Right lung (tissue), 5 donors: ENCODE results near the gene CUEDC1. TPM values are rescaled to one million over a fixed set of nuclear protein-coding genes. Genes with fewer than 3 reads are reported as not detected.
A peak's percentile ranks its signal among the peaks of the same experiment; 100 is the strongest.

ENCODE experiments used
- DNase-seq, 2 donors: peaks; one replicate each; pipeline ENCODE4 v3.0.0-alpha.2; 2013
- polyA plus RNA-seq, 5 donors: library from polyadenylated mRNA; unstranded; fragments of 120-200 nt; gene quantifications; one replicate each; pipeline versions ENCODE4 v1.2.1 to v1.2.3, GENCODE V29; 2013; ENCODE audit warnings: inconsistent platforms in 1 of 5, low replicate concordance in 1 of 5; ENCODE audit not compliant: insufficient read length in 5 of 5, insufficient read depth in 1 of 5

Gene CUEDC1
- polyA plus RNA-seq, 5 donors, result 35.9 to 51.1 (median 37.9) TPM

GRCh38 chr17:57839571-57839923, 115.7 kb downstream of the CUEDC1 start:
- no peak for DNase-seq

DNA sequence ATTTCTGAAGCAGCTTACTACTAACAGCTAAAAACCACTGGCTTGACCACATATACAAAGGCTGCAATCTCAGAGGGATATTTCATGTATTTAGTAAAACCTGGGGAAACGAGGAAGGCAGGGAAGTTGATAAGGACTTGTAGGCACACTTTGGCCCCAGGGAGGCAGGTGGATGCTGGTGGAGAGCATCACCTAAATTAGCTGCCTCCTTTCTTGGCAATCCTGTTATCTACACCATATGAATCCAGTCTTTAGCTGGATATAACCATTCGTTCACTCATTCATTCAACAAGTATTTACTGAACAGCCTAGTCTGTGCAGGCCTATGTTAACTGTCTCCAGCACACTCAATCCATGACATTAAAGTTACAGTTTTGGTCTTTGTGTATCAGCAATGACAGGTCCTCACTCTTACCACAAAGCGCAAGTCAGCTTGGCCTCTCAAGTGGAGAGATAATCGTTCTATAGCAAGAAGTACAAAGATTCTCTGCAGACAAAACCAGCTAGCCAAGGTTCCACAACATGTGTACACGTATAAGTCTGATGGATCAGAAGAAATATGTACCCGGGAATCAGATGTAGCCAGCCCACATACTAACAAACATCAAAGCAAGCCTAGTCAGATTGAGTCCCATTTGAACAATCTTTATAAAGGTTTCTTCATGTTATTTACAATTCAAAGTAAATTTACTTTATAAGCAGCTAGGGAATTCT, 116.2 kb downstream of the CUEDC1 start:
- DNase-seq, result no peak

DNA sequence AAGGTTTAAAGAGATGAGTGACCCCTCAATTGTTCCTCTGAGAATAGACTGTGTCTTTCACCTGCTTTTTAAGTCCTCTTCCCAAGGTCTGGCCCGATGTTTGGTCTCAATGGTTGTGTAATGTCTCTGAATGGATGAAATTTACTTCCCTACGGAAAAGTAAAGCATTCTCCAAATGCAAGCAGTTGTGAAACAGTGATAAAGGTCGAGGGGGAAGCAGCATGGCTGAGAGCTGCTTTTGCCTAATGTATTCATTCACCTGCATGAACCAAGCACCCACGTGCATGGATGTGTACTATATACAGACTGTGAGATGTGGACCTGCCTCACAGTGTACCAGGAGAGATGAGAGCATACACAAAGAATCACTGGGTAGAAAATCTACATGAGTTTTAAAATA, 116.8 kb downstream of the CUEDC1 start:
- DNase-seq, result no peak

GRCh38 chr17:57835333-57835900, 119.8 kb downstream of the CUEDC1 start:
- no peak for DNase-seq

- DNase-seq, result no peak
Measured at GRCh38 chr17:57834146-57834741, 121.0 kb downstream of the CUEDC1 start.

DNA sequence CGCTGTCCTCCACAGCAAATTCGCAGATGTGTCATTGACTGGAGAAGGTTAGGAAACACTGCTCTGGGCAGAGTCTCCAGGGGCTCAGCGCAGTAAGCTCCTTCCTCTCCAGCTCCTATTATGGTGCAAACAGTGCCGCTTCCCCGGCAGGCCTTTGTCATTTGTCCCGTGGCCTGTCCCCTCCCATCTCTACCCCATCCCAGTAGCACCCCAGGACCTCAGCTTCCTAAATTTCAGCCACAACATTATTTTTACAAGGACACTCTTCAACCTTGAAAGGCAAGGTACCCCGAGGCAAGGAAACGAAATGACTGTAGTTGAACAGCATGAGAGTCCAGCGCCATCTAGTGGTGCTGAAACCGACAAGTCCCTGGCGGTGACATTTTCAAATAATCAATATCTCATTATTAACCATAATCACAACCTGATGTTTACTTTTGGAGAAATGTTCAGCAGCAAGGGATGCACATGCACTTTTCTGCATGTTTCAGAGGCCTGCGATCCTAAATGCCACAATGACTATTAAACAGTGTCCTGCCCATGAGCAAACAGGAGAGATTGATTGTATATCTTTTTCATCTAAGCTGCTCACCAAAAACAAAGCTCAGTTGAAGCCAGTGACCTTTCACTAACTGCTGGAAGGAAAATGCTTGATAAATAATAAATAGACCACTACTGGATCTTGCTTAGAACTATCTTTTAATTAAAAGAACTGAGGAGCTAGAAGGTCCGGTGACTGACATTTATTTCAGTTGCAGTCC, 121.9 kb downstream of the CUEDC1 start:
- DNase-seq, result peak in 1 of 2 donors; percentile 72

DNA sequence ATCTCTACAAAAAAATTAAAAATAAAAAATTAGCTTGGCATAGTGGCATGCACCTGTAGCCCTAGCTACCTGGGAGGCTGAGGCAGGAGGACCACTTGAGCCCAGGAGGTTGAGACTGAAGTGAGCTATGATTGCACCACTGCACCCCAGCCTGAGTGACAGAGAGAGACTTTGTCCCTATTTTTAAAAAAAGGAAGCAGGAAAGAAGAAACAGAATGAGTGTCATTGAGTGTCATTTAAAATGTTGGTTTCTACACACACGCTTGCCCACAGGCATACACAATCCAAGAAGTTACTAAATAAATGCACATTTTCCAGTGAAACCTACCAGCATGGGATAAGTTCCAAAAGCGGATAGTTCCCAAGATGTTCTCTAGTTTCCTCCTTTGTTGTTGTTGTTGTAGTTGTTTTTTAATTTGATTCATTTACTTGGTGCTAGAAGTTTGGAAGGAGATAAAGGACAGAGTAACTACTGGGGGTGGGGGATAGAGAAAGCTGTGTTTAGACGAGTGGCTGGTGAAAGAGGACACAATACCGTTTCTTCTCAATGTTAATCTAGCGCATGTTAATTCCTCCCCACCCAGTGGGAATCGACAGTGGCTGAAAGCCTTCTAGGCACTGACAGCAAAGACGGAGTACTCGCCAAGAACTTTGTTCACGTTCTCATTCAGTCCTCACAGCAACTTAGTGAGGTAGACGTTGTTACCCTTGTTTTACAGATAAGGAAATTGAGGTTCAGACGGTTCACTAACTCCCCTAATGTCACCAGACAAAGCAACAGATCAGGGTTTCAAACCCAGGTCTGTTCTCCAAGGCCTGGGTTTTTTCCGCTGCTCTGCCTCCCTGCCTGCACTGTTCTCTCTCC, 122.7 kb downstream of the CUEDC1 start:
- no peak for DNase-seq

- DNase-seq, result no peak
Measured at GRCh38 chr17:57830880-57831279, 124.3 kb downstream of the CUEDC1 start.

GRCh38 chr17:57823469-57824401, 131.5 kb downstream of the CUEDC1 start:
- no peak for DNase-seq

DNA sequence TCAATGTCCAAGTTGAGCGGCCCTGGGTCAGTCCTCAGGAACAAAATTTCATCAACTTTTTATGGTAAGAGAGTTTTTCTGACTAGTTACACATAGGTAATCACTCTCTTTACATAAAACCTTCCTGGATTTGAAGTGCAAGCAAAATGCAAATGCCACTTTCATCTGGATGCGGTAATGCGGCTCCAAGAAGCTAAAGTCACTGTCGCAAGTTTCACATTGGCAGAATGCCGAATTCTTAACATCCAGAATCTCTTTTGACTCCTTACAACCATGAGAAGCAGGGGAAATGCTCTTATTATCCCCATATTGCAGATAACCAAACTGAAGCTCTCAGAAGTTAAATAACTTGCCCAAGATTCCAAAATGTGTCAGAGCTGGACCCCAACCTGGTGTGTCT, 135.3 kb downstream of the CUEDC1 start:
- DNase-seq, result no peak

DNA sequence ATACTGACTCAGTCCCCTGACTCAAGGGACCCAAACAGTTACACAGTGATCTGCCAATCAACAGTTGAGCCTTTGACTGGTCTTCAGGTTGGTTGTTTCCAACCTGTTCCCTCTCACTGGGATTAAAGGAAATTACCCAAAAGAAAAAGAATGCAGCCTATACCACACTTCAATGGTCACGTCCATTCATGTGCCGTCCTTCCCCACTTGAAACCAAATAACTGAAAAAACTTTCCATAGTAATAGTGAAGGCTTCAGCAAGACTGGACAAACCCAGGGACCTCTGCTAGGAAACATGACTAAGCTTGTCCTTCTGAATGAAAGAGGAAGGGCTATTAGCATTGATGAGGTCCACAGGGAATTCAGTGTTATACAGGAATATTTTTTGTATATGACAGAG, 135.9 kb downstream of the CUEDC1 start:
- DNase-seq, result no peak

- no peak for DNase-seq
Measured at GRCh38 chr17:57818066-57818465, 137.1 kb downstream of the CUEDC1 start.

DNA sequence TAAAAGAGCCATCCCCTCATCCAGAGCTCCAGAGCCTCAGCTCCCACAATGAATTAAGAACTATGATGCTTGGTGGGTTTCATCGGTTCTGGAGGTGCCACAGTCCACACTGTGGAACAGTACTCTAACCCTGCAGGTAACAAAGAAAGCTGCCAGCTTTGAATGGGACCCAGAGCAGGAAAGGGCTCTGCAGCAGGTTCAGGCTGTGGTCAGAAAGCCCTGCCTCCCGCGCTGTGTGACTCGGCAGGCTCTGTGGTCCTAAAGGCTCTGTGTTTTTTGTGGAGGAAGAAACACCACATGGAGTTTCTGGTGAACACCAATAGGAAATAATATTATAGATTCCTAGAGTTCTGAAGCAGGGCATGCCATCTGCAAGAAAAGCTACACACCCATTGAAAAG, 137.9 kb downstream of the CUEDC1 start:
- no peak for DNase-seq

DNA sequence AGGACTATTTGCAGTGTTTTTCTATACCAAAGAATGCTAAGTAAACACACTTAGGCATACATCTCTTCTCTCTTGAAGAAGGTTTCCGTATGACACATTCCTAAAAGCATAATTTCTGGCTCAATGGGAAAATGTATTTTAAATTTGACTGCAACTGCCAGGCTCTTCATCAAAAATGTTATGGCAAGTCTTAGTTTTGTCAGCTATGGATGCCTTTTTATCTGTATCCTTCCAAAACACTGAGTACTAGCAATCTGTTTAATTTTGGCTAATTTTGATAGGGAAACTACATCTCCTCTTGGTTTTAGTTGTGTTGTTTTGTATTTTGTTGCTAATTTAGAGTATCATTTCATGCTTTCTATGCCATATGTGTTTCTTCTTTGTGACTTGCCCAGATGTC, 140.8 kb downstream of the CUEDC1 start:
- DNase-seq, result no peak

GRCh38 chr17:57811638-57812280, 143.5 kb downstream of the CUEDC1 start:
- DNase-seq, result no peak

Other genes with a start within 250 kb of the CUEDC1 start
- gene CCDC182, start 210.1 kb downstream of the CUEDC1 start, polyA plus RNA-seq, result not detected
- gene MRPS23, start 105.4 kb downstream of the CUEDC1 start, polyA plus RNA-seq, result 10 to 100 TPM; 40.7 to 47.7 (median 44.7) TPM
- gene VEZF1, start 32.8 kb upstream of the CUEDC1 start, polyA plus RNA-seq, result 100 to 1,000 TPM in 2 of 5 donors, 10 to 100 TPM in 3; 79.9 to 105 (median 96.7) TPM
- gene SRSF1, start 51.8 kb upstream of the CUEDC1 start, polyA plus RNA-seq, result 100 to 1,000 TPM; 279 to 434 (median 362) TPM
- 10 to 100 TPM; 51.7 to 69.2 (median 54.7) TPM for gene DYNLL2, start 128.0 kb upstream of the CUEDC1 start, polyA plus RNA-seq
- under 1 TPM in 3 of 5 donors, not detected in 2; 0.04 to 0.12 (median 0.04) TPM for gene OR4D1, start 193.0 kb upstream of the CUEDC1 start, polyA plus RNA-seq
- not detected for gene OR4D2, start 211.6 kb upstream of the CUEDC1 start, polyA plus RNA-seq
- gene EPX, start 237.3 kb upstream of the CUEDC1 start, polyA plus RNA-seq, result 1 to 10 TPM in 2 of 5 donors, under 1 TPM in 3; 0.58 to 1.1 (median 0.97) TPM